K562 (cell line): Measurements from ENCODE around the gene TP53I13. TPM values are rescaled to one million over a fixed set of nuclear protein-coding genes. Genes with fewer than 3 reads are reported as not detected.
A peak's percentile ranks its signal among the peaks of the same experiment; 100 is the strongest.

Experiments
- ATAC-seq: fragments of 200-7000 bp; cut with Tn5 transposase; 3 replicates; pipeline ENCODE4 v1.9.1; 2020; ENCODE audit warnings: moderate library complexity
- BruUV-seq: library from RNA; stranded (reverse); fragments of 400-500 nt; replicated peaks from 2 replicates; lab custom pipeline; 2021; lab: Mats Ljungman, UMichigan
- CTCF ChIA-PET: fragments of 300-600 bp; formaldehyde crosslinking; extraction: SDS; loops from one replicate; lab custom pipeline; 2021; ENCODE audit warnings: low intra/inter-chr PET ratio; lab: Yijun Ruan, JAX
- POLR2A ChIA-PET: fragments of 300-600, 350-650 bp; sonication (Branson Sonifier 250); formaldehyde crosslinking; extraction: SDS; loops from one replicate; lab custom pipeline; 2021; ENCODE audit warnings: antibody characterized with exemption, inconsistent platforms; lab: Yijun Ruan, JAX
- DNase-seq, 4 experiments: peaks; one replicate each; pipeline versions ENCODE4 v3.0.0 to v3.0.0-alpha.2; 2011 to 2018; ENCODE audit warnings: low spot score in 3 of 4, mixed read lengths in 3 of 4; ENCODE audit errors: extremely low read depth in 1 of 4
- FAIRE-seq: peaks from 2 replicates; lab custom pipeline; 2011; peaks lifted over from hg19 to GRCh38; lab: Jason Lieb, UNC
- H2AFZ ChIP-seq: 2 replicates; pipeline ENCODE4 v1.6.0; 2011; ENCODE audit warnings: low read depth, low read length, control low read depth, inconsistent platforms
- H3K27ac ChIP-seq: fragments of 200-600 bp; 3 replicates; pipeline ENCODE4 v1.8.0; 2011; ENCODE audit warnings: low read depth, mild to moderate bottlenecking, control low read depth, inconsistent platforms, low read length, moderate library complexity, mixed read lengths; ENCODE audit errors: extremely low read depth
- H3K27me3 ChIP-seq, 2 experiments: fragments of 300-600 bp in 1 of 2; 2 replicates in 1 of 2; 3 replicates in 1 of 2; pipeline versions ENCODE4 v1.6.0 to v1.8.0; 2011; ENCODE audit warnings: inconsistent platforms in 2 of 2, low read length in 2 of 2, mild to moderate bottlenecking in 1 of 2, mixed read lengths in 1 of 2, moderate library complexity in 1 of 2; ENCODE audit not compliant: control insufficient read depth in 2 of 2, insufficient read depth in 2 of 2
- H3K36me3 ChIP-seq: fragments of 300-600 bp; 3 replicates; pipeline ENCODE4 v1.8.0; 2011; ENCODE audit warnings: mild to moderate bottlenecking, low read length, inconsistent platforms; ENCODE audit not compliant: control insufficient read depth, insufficient read depth
- H3K4me1 ChIP-seq, 2 experiments: fragments of 200-600 bp in 1 of 2; replicated peaks in 1 of 2; 2 replicates in 1 of 2; 3 replicates in 1 of 2; pipeline versions ENCODE4 v1.5.1 to v1.8.0; 2011; ENCODE audit warnings: inconsistent platforms in 2 of 2, low read length in 2 of 2, mild to moderate bottlenecking in 1 of 2, mixed read lengths in 1 of 2, moderate library complexity in 1 of 2; ENCODE audit not compliant: control insufficient read depth in 2 of 2, insufficient read depth in 2 of 2
- H3K4me2 ChIP-seq: 2 replicates; pipeline ENCODE4 v1.6.1; 2011; ENCODE audit warnings: low read length, control low read depth, inconsistent platforms, mixed read lengths; ENCODE audit not compliant: insufficient read depth
- H3K4me3 ChIP-seq: fragments of 200-600 bp; sonication (generic), shearing (Covaris generic); 2 replicates; pipeline ENCODE4 v1.5.1; 2016; ENCODE audit warnings: control low read depth, inconsistent platforms
- H3K79me2 ChIP-seq: fragments of 200-600 bp; 3 replicates; pipeline ENCODE4 v1.8.0; 2011; ENCODE audit warnings: low read length, inconsistent platforms; ENCODE audit not compliant: control insufficient read depth, insufficient read depth
- H3K9ac ChIP-seq, 2 experiments: 2 replicates each; pipeline versions ENCODE4 v1.6.0 to v1.6.1; 2011; ENCODE audit warnings: low read depth in 2 of 2, low read length in 2 of 2, control low read depth in 1 of 2, inconsistent platforms in 1 of 2, mild to moderate bottlenecking in 1 of 2, mixed read lengths in 1 of 2; ENCODE audit not compliant: insufficient read depth in 1 of 2
- H3K9me1 ChIP-seq: one replicate; pipeline ENCODE4 v1.6.0; 2011; ENCODE audit warnings: inconsistent platforms, mild to moderate bottlenecking, low read length, moderate library complexity; ENCODE audit not compliant: control insufficient read depth, insufficient read depth
- H3K9me3 ChIP-seq: replicated peaks from 2 replicates; pipeline ENCODE4 v1.5.1; 2011; ENCODE audit warnings: low read depth, low read length, inconsistent platforms; ENCODE audit not compliant: control insufficient read depth, insufficient read depth
- H4K20me1 ChIP-seq: replicated peaks from 2 replicates; pipeline ENCODE4 v1.6.1; 2011; ENCODE audit warnings: low read length, inconsistent platforms, mixed read lengths; ENCODE audit not compliant: control insufficient read depth, insufficient read depth
- ADNP ChIP-seq: fragments of 200-800 bp; sonication (Bioruptor generic); IDR thresholded peaks from 2 replicates; pipeline ENCODE4 v1.6.1; 2016; ENCODE audit warnings: missing genetic modification characterization, missing compliant biosample characterization
- C11orf30 ChIP-seq: fragments of 450-650 bp; IDR thresholded peaks from 2 replicates; pipeline ENCODE4 v1.6.1; 2016; ENCODE audit warnings: low read depth, mild to moderate bottlenecking
- E2F3 ChIP-seq: fragments of 250-450 bp; sonication (Bioruptor Pico); IDR thresholded peaks from 2 replicates; pipeline ENCODE4 v1.4.0; 2020; ENCODE audit warnings: mild to moderate bottlenecking
- MCM3 ChIP-seq: fragments of 450-650 bp; IDR thresholded peaks from 2 replicates; pipeline ENCODE4 v1.6.1; 2016
- MNT ChIP-seq, 2 experiments: fragments of 450-650 bp; conservative IDR thresholded peaks; 2 replicates each; pipeline ENCODE4 v1.6.1; 2017; ENCODE audit warnings: mild to moderate bottlenecking in 2 of 2, moderate library complexity in 2 of 2
- RBFOX2 ChIP-seq: fragments of 200-400 bp; formaldehyde crosslinking; IDR thresholded peaks from 2 replicates; pipeline ENCODE4 v1.6.1; 2017; ENCODE audit warnings: low read depth, mild to moderate bottlenecking, low read length, moderate library complexity
- ZNF140 ChIP-seq: fragments of 250-450 bp; sonication (Bioruptor Pico); IDR thresholded peaks from 2 replicates; pipeline ENCODE4 v1.8.0; 2021; ENCODE audit warnings: moderate library complexity, mild to moderate bottlenecking, inconsistent platforms
- WGBS: fragments of 100-300 bp; shearing (Covaris generic); methylation state at CpG from one replicate; pipeline ENCODE4 v1.1.6; 2016; ENCODE audit warnings: low coverage, mixed read lengths; ENCODE audit not compliant: insufficient coverage; ENCODE audit errors: missing lambda C conversion rate; 5-methylcytosine and 5-hydroxymethylcytosine counted together
- in situ Hi-C: fragments of 300-500 bp; cut with MboI; formaldehyde crosslinking; loops from 4 replicates; pipeline ENCODE4 v1.15.0; 2018; ENCODE audit warnings: inconsistent platforms, mixed read lengths
- intact Hi-C: fragments of 100-400 bp; cut with micrococcal nuclease; formaldehyde crosslinking; loops from 2 replicates; pipeline ENCODE4 v1.14.2; 2022
- polyA plus RNA-seq, 8 experiments: library from polyadenylated mRNA; depleted of rRNA in 4 of 8; stranded (reverse) in 5 of 8; unstranded in 3 of 8; fragments of >200 nt; fragmentation: Nextera tagmentation in 2 of 8; fragmentation: Illumina TruSeq in 1 of 8; extraction: Ambion mirVana in 2 of 8; extraction: Trizol in 1 of 8; gene quantifications; 2 replicates each; pipeline versions ENCODE4 v1.2.1 to v1.2.3, GENCODE V29; 2011 to 2014; ENCODE audit warnings: inconsistent platforms in 1 of 8, missing spikeins in 1 of 8
- total RNA-seq, 7 experiments: library from RNA; depleted of rRNA in 6 of 7; stranded (reverse); fragments of >200 nt in 6 of 7; fragmentation: Illumina TruSeq in 2 of 7; extraction: Trizol in 2 of 7; gene quantifications; 2 replicates each; pipeline versions ENCODE4 v1.2.1 to v1.2.3, GENCODE V29; 2011 to 2021; ENCODE audit warnings: low replicate concordance in 1 of 7
- TF ChIP-seq, protein P1 (sequence below): IDR thresholded peaks from 2 replicates; pipeline ENCODE4 v1.6.1; 2014; ENCODE audit warnings: antibody characterized with exemption

TP53I13 gene
- total and polyA plus RNA-seq, 9 of the 15 experiments (the other 6 are each of a cell fraction or from before 2014, with no cell fraction given): 0.08 to 28.3 (median 9.1) TPM

GRCh38 chr17:29565643-29566472 lies 2.6 kb upstream of the TP53I13 start:
- WGBS: 85% methylated on average over 25 of the region's 55 CpGs
- Histone ChIP-seq H3K4me1 (peaks cover 3 to 42% of the 10 kb centered on the region in 2 experiments; a peak in 4 of 5 replicates), H3K9me1 (no peaks in the 10 kb centered on the region), H3K4me3 (no peak overlapping the region), H3K36me3 (no peaks in the 10 kb centered on the region), H2AFZ (no peak overlapping the region), H3K4me2 (no peak overlapping the region), H4K20me1 (peaks cover 9% of the 10 kb centered on the region), H3K27ac (no peak overlapping the region), H3K79me2 (no peaks in the 10 kb centered on the region), H3K27me3 (no peaks in the 10 kb centered on the region; a peak in 1 of 5 replicates), H3K9me3 (no peaks in the 10 kb centered on the region), H3K9ac (peak overlapping the region in 1 of 2 experiments; percentile 40; a peak in 1 of 4 replicates)
- TF ChIP-seq ADNP: no peak
- no peak for TF ChIP-seq C11orf30
- no peak for TF ChIP-seq MCM3
- TF ChIP-seq, protein P1, sequence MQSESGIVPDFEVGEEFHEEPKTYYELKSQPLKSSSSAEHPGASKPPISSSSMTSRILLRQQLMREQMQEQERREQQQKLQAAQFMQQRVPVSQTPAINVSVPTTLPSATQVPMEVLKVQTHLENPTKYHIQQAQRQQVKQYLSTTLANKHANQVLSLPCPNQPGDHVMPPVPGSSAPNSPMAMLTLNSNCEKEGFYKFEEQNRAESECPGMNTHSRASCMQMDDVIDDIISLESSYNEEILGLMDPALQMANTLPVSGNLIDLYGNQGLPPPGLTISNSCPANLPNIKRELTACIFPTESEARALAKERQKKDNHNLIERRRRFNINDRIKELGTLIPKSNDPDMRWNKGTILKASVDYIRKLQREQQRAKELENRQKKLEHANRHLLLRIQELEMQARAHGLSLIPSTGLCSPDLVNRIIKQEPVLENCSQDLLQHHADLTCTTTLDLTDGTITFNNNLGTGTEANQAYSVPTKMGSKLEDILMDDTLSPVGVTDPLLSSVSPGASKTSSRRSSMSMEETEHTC: no peak
- TF ChIP-seq RBFOX2: 0 out of 2 replicates have a peak, but pooled peaks have one; percentile 16
- no peak for TF ChIP-seq E2F3
- no peak for TF ChIP-seq MNT (conservative IDR thresholded peaks at IDR 0.05)
- TF ChIP-seq ZNF140 (CRISPR knock-in tag): no peak
- no peak for ATAC-seq
- no peak for DNase-seq
- ChIA-PET CTCF (no interaction called here), POLR2A (interaction anchor here (0.7 kb wide), 1 partner anchor 11 kb away, joined by 3 read pairs; no protein-coding TSS in a partner anchor)
- in situ Hi-C loops: no loop called here
- no TSS peak for BruUV-seq
- no peak for FAIRE-seq
- intact Hi-C loops: no loop called here
